TTC549 (cell line): Measurements from ENCODE around the gene AQP12B.
"Not testable (repeated sequence)": the region's sequence is repeated elsewhere in the genome, so short reads cannot be mapped to it uniquely, and the experiment has no call there.

Source experiments
- FAIRE-seq: peaks from 2 replicates; lab custom pipeline; 2012; peaks lifted over from hg19 to GRCh38; lab: Jason Lieb, UNC

AQP12B gene

DNA sequence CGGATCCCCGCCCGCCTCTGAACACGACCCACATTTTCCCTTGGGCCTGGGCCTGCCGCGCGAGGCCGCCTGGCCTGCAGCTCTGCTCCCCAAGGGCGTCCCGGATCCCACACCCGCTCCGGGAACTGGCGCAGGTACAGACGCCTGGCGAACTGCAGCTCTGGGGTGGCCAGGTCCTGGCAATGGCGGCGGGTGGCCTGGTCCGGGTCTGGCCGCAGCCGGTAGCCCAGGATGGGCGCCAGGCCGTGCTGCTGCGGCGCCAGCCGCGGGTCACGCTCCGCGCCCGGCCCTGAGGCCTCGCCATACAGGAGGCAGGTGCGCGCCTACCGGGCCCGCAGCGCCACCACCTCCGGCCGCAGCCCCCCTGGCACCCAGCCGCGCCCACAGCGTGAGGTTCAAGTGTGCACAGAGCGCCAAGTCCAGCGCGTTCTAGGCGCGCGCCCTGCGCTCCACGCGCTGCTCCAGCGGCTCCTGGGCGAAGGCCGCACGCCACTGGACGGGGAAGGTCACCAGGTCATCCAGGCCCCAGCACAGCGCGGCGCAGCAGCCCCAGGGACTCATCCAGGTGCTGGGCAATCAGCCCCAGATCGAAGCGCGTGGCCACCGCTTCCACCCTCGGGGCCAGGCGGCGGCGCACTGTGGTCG is 18.5 kb upstream of the AQP12B start:
- FAIRE-seq = no peak

DNA sequence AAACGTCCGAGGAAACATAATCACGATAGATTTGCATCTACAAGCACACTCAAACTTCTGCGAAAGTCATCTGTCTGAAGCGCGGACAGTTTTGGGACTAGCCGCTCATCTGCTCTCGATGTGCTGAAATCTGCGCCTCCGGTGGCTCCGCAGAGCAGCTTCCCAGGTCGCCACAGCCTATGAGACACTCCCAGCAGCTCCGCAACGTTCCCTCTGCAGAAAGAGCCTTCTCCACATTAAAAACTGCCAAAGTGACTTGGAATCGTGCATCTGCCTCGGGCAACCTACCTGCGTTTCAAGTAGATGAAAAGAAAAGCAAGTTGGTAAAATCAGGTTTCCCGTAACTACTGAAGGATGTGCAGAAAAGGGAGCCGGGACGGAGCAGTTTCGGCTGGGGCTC is 17.9 kb upstream of the AQP12B start:
- not testable (repeated sequence) for FAIRE-seq

- not testable (repeated sequence) for FAIRE-seq
Measured at GRCh38 chr2:240699835-240700234, 17.1 kb upstream of the AQP12B start.

DNA sequence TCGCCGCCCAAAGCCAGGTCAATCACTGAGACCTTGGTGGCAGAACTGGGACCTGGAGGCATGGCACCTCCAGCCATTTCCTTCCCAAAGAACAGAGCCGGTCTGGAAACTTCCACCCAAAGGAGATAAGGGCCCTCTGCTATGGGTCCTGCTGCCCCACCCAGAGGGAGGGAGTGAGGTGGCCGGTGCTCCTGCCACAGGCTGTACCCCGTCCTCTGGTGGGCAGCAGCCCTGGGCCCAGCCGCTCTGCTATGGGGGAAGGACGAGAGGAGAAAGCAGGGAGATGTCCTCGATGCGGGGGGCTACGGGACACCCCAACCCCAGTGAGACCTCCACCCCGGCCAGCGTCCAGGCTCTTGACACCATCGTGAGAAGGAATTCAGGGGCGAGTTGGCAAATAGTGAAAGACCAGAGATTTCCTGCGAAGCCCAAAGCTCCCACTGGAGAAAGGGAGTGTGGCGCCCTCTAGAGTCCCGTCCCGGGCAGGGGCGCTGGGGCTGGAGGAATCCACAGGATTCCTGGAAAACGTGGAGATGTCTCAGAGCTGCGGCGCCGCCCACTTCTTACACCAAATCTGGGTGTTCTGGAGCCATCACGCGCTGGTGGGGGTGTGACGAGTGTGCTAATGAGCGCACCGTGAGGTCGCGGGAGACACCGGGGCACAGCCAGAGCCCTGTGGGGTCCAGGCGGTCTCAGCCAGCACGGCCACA is 16.3 kb upstream of the AQP12B start:
- FAIRE-seq = peak; percentile 73

DNA sequence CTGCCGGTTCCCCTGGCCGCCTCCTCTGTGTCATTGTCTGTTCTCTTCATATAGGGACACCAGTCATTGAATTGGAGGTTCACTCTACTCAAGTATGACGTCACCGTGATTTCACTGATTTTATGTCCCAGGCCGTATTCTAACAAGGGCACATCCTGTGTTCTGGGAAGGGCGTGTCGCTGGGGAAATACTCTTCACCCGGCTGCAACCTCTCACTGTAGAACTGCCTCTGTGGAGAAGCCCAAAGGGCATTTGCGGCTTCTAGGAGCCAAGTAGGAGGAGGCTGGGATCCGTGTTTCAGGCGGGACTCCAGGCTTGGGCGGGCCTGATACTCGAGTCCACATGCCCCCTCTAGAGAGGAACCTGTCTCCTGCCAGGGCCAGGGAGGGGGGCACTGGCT is 13.8 kb upstream of the AQP12B start:
- not testable (repeated sequence) for FAIRE-seq

DNA sequence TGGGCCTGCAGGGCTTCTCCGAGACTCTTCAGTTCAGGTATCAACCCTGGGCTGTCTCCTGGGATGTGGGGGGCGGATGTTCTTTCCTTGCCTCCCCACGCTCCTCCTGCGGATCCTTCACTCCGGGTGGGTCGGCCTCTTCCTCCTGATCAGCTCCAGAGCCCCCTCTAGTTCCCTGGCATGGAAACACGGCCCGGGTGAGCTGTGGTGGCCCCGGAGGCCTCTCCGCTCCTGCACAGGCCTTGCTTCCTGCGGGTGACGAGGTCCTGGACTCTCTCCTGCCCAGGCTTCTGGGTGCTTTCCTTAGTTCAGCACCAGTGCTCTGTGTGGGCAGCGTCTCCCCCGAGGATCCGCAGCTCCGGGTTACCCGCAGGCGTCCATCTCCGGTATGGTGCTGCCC is 12.9 kb upstream of the AQP12B start:
- not testable (repeated sequence) for FAIRE-seq

DNA sequence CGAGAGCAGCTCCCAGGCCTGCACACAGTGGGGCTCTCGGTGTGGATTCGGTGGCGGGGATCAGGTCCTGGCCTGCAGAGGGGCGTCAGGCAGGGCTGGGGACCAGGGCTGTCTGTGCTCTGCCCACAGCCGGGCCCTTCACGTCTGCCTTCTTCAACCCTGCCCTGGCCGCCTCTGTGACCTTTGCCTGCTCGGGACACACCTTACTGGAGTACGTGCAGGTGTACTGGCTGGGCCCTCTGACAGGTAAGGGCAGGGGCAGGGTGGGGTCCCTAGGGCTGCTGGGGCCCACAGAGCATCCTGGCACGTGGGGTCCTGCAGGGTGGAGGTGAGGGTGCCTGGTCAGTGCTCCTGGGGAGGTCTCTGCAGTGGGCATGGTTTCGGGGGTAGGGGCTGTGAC is 11.6 kb upstream of the AQP12B start:
- FAIRE-seq = not testable (repeated sequence)

DNA sequence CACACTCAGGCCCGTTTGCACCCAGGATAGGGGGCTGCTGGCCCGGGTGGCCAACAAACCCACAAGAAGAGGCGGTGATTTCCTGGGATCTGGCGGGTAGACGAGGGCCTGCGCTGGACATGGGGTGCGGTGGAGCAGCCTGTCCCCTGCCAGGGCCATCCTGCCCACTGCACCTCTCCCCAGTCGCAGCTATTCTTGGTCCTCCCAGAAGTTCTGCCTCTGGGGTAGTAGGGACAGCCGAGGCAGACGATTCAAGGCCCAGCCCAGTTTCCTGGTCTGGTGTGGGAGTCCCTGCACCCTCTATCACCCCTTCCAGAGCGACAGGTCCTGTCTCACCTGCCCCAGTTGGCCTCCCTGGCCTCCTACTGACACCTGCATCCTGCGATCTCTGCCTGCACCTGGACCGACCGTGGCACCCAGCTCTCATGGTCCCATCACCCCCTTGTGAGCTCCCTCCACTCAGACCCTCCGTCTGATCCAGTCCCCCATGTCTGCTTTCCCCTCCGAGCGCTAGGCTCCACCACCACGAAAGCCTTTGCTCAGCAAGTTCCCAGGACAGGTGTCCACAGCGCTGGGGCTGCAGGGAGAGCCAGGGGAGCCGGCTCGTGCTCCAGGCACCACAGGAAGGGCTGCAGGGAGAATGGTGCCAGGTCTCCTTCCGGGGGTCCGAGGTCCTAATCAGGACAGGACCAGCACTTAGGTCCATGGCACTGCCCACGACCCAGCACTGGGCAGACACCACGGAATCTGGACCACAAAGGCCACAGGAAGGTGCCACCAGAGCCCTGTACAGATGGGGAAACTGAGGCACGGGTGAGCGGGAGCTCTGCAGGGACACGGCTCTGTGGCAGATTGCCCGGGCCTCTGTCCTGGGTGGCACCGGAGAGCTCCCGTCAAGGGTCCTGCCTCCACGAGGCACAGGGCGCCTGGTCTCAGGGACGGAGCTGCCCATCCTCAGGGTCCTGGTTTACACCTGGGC is 10.2 kb upstream of the AQP12B start:
- not testable (repeated sequence) for FAIRE-seq

DNA sequence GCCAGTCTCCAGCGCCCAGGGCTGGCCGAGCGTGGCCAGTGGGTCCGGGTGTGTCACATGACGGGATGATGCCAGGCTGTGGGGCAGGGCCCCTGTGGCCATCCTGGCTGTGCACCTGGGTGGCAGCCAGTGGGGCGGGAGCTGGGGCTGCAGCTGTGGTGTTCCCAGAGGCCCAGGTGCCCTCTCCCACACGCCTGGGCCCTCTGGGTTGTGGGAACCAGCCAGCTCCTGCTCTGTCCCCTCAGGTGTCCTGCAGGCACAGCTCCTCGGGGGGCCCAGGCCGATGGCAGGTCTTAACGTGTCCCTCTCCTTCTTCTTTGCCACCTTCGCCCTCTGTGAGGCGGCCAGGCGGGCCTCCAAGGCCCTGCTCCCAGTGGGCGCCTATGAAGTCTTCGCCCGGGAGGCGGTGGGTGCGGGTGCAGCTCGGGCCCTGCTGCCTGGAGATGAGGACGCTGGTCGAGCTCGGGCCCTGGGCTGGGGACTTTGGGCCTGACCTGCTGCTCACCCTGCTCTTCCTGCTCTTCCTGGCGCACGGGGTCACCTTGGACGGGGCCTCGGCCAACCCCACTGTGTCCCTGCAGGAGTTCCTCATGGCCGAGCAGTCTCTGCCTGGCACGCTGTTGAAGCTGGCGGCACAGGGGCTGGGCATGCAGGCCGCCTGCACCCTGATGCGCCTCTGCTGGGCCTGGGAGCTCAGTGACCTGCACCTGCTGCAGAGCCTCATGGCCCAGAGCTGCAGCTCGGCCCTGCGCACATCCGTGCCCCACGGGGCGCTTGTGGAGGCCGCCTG is 9.1 kb upstream of the AQP12B start, which contains the start of gene AQP12A:
Gene AQP12A (plus strand): TSS at position 236 of the 790 bp plus-strand sequence. CDS start 48 bp downstream, at position 284.
- FAIRE-seq = not testable (repeated sequence)

DNA sequence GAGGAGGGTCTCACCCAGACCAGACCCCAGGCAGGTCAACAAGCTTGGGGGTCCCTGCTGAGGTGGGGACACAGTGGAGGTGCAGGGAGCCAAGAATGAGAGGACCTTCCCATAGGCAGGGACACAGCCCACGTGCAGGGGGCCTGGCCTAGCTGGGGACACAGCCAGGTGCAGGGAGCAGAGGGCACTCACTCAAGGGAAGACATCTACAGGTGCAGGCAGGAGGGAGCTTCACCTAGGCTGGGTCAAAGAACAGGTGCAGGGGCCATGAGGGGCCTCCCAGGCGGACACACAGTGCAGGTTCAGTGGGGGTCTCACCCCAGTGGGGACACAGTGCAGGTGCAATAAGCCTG is 8.4 kb upstream of the AQP12B start:
- FAIRE-seq = not testable (repeated sequence)

- FAIRE-seq = not testable (repeated sequence)
Measured at GRCh38 chr2:240690421-240691074, 7.9 kb upstream of the AQP12B start.

DNA sequence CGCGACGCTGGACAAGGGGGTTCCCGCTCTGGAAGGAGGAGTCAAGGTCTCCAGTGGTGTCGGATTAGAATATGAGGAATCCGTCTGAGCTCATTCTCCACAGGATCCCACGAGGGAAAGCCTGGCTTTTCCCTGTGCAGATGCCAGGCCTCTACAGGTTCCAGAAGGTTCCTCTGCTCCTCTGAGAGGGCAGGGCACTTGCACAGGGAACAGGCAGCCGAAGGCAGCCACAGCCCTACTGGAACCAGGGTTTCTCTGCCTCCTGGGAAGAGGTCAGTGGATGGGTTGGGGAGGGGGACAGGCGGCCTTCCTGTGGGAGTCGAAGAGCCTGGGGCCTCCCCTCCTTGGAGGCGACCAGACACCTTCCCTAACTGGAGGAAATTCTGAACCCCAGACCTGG is 7.3 kb upstream of the AQP12B start:
- FAIRE-seq = no peak

DNA sequence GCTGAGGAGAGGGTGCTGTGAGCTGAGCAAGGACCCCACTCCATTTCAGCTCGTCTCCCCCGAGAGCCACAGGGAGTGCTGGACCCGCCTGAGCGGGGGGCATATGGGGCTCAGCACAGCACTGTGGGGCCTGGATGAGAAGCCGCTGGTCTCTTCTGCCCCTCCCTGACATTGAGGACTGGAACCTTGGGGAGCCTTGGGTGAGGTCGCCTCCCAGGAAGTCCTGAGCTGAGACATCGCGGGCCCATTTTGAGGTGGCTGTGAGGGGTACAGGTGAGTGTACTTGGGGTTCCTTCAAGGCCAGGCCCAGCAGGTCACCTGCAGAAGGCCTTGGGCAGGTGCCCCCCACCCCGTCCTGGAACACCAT is 5.9 kb upstream of the AQP12B start:
- no peak for FAIRE-seq

DNA sequence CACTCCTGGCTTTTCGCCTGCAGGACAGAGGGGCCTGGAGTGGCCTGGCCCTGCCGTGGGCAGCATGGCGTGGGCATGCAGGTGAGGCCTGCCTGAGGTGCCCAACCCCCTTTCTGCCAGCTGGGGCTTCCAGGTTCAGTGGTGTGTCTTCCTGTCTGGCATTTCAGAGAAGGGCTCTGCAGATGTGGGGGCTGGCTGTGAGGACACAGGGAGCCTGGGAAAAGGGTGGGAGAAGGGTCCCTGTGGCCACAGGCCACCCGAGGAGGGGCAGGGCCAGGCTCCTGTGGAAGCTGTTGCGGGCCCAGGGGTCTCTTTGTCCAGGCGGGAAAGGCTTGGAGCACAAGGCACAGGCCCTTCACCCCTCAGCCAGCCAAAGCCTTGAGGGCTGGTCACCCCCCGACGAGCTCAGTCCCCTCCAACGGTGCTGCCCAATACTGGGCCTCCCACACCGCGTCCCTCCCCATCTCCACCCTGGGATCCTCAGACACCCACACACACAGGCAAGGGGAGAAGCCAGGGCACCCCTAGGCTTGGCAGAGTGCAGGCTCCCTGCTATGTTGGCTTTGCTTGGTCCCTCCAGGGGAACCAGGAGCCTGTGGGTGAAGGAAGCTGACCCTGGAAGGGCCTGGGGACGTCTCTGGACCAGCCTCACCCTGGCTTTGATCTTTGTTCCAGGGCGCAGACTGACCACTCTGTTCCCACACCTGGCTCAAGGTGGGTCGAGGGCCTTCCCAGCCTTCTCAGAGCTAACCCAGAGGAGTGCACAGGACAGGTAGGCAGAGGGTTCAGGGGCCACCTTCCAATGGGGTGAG is 5.3 kb upstream of the AQP12B start:
- FAIRE-seq = no peak

DNA sequence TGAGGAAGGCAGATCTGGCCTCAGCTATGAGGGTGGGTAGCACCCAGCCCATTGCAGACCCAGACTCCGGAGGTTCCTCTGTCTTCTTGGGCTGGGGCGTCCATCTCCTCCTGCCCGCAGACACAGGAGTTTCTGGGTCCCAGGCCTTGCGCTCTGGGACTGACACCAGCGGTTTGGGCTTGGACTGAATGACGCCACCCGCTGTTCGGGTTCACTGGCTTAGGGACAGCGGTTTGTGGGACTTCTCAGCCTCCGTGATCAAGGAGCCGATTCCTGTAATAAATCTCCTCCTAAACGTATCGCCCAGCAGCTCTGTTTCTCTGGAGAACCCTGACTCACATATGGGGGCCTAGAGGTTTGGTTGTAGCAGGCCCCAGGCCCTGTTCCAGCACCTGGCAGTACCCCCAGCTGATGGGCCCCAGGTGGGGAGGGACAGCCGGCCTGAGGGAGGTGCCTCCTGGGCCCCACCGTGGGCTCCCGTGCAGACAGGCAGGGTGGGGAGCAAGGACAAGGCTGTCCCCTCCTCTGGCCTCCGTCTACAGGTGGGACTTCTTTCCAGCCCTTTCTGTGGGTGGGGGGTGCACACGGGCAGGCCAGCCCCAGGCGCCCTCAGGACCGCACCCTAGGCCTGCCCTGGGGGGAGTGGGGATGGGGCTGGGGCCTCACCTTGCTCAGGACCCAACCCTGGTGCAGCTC is 4.5 kb upstream of the AQP12B start:
- no peak for FAIRE-seq

DNA sequence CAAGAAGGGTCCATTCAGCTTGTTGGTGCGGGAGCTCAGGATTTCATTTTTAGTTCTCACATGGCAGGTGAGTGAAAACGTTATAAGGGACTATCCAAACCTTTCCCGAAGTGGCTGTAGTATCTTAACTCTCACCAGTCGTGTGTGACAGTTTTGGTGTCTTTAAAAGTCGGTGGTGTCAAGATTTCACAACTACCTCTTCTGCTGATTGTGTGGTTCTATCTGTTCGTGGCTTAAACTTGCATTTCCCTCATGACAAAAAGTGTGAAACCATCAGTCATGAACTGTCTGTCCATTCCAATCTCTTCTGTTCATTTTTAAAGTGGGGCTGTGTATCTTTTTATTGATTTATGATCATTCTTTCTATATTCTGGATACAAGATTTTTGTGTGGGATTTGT is 3.8 kb upstream of the AQP12B start:
- no peak for FAIRE-seq

- FAIRE-seq = no peak
Measured at GRCh38 chr2:240685771-240686371, 3.2 kb upstream of the AQP12B start.

DNA sequence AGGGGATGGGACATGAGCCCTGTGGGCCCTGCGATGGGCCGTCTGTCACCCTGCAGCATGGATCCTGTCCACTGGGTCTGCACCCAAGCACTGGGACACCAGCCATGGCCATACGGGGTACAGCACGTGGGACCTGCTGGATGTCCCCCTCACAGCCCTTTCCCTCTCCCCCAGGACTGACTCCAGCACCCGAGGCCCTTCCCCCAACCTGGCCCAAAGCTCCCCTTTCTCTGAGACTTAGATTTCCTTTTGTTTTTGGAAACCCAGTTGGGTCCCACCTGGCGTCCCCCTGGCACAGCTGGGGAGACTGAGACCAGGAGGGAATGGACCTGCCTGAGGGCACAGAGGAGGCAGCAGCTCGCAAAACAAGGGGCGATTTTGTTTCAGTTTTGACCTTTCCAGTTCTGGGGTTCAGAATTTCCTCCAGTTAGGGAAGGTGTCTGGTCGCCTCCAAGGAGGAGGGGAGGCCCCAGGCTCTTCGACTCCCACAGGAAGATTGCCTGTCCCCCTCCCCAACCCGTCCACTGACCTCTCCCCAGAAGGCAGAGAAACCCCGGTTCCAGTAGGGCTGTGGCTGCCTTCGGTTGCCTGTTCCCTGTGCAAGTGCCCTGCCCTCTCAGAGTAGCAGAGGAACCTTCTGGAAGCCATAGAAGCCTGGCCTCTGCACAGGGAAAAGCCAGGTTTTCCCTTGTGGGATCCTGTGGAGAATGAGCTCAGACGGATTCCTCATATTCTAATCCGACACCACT is 1.5 kb upstream of the AQP12B start:
- not testable (repeated sequence) for FAIRE-seq
